ENCODE results near the gene CEP57. TPM values are rescaled to one million over a fixed set of nuclear protein-coding genes. Genes with fewer than 3 reads are reported as not detected.

CEP57 gene
- total and polyA plus RNA-seq, 2 donors: 42.8 to 87.6 TPM

DNA sequence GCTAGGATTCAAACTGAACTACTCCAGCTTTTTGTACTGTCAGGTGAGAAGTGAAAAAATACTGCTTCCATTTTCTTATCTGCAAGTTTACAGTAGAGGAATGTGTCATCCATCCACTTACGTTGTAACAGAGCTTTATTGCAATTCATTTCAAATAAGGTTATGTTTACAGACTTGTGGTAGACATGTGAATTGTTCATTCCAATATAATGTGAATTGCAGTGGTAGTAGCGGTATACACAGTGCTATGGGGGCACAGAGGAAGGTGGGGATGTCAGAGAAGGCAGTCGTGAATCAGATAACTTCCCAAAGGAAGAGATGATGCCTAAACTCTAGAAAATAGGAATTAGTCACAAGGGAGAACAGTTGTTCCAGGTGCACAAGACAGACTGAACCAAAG lies 42.5 kb downstream of the CEP57 start:
- H3K9me3 ChIP-seq (ENCODE audit: control insufficient read depth in 2 of 2, insufficient read depth in 1 of 2, low read length in 1 of 2): no peaks in the 10 kb centered on the region
- H3K36me3 ChIP-seq (ENCODE audit: control insufficient read depth in 2 of 2, insufficient read depth in 2 of 2, low read length in 1 of 2): peaks cover 13 to 71% of the 10 kb centered on the region in 2 donors
- no peak overlapping the region for H3K4me3 ChIP-seq (ENCODE audit: low read length in 2 of 2)
- no peak overlapping the region for H3K27ac ChIP-seq (ENCODE audit: low read depth in 1 of 2, low read length in 1 of 2)
- 99% methylated on average over 3 of the region's 3 CpGs for WGBS
- H3K27me3 ChIP-seq (ENCODE audit: control insufficient read depth in 2 of 2, insufficient read depth in 1 of 2, low read length in 1 of 2): no peaks in the 10 kb centered on the region
- no peak for DNase-seq (ENCODE audit: low read depth in 6 of 9, low spot score in 9 of 9)
- no peaks in the 10 kb centered on the region for H3K4me1 ChIP-seq (ENCODE audit: control insufficient read depth in 2 of 2, insufficient read depth in 2 of 2, low read length in 2 of 2)

DNA sequence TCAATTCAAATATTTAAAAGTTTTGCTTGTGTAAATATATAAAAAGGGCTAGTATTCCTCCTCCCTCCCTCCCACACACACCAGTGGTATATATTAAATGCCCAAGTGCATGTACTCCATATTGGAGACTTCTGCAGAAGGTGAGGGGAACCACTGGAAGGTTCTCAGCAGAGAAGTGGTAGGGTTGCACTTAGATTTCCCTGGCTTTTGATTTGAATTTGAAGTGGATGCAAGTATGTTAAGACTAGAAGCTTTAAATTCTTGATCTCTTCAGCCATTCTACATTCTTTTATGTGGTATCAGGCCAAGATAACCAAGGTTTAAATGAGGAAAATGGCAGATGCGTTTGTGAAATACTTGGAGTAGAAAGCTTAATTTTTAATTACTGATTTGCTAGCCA lies 43.1 kb downstream of the CEP57 start:
- H3K36me3 ChIP-seq (ENCODE audit: control insufficient read depth in 2 of 2, insufficient read depth in 2 of 2, low read length in 1 of 2): peaks cover 12 to 71% of the 10 kb centered on the region in 2 donors
- WGBS: 43% methylated on average over 1 of the region's 1 CpG
- H3K9me3 ChIP-seq (ENCODE audit: control insufficient read depth in 2 of 2, insufficient read depth in 1 of 2, low read length in 1 of 2): no peaks in the 10 kb centered on the region

DNA sequence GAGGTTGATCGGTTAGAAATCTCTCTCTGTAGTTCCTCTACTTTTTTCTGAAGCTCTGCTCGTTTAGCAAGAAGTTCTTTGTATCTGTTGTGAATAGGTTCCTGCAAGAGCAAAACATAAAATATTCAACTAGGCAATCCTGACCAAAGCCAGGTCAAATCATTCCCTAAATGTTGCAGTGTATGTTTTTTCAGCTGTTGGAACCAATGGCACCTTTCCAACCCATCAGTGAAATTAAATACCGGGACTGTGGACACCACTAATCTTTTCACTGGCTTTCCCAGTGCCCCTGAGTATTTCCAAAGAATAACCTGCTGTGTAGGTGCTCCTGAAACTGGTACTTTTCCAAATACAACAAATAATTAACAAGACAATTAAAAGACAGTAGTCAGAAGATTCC lies 45.1 kb downstream of the CEP57 start:
- no peak for DNase-seq (ENCODE audit: low read depth in 6 of 9, low spot score in 9 of 9)
- no peak overlapping the region for H3K4me3 ChIP-seq (ENCODE audit: low read length in 2 of 2)
- WGBS: 83% methylated on average over 3 of the region's 3 CpGs
- H3K27ac ChIP-seq (ENCODE audit: low read depth in 1 of 2, low read length in 1 of 2): no peak overlapping the region
- H3K36me3 ChIP-seq (ENCODE audit: control insufficient read depth in 2 of 2, insufficient read depth in 2 of 2, low read length in 1 of 2): peaks cover 8 to 75% of the 10 kb centered on the region in 2 donors
- H3K9me3 ChIP-seq (ENCODE audit: control insufficient read depth in 2 of 2, insufficient read depth in 1 of 2, low read length in 1 of 2): no peaks in the 10 kb centered on the region
- no peaks in the 10 kb centered on the region for H3K27me3 ChIP-seq (ENCODE audit: control insufficient read depth in 2 of 2, insufficient read depth in 1 of 2, low read length in 1 of 2)
- no peaks in the 10 kb centered on the region for H3K4me1 ChIP-seq (ENCODE audit: control insufficient read depth in 2 of 2, insufficient read depth in 2 of 2, low read length in 2 of 2)

More for the DNA sequence above, 43.1 kb downstream of the CEP57 start:
- Histone ChIP-seq H3K4me1 (ENCODE audit: control insufficient read depth in 2 of 2, insufficient read depth in 2 of 2, low read length in 2 of 2) (no peaks in the 10 kb centered on the region), H3K27me3 (ENCODE audit: control insufficient read depth in 2 of 2, insufficient read depth in 1 of 2, low read length in 1 of 2) (no peaks in the 10 kb centered on the region), H3K27ac (ENCODE audit: low read depth in 1 of 2, low read length in 1 of 2) (no peak overlapping the region), H3K4me3 (ENCODE audit: low read length in 2 of 2) (no peak overlapping the region)
- DNase-seq (ENCODE audit: low read depth in 6 of 9, low spot score in 9 of 9): no peak

DNA sequence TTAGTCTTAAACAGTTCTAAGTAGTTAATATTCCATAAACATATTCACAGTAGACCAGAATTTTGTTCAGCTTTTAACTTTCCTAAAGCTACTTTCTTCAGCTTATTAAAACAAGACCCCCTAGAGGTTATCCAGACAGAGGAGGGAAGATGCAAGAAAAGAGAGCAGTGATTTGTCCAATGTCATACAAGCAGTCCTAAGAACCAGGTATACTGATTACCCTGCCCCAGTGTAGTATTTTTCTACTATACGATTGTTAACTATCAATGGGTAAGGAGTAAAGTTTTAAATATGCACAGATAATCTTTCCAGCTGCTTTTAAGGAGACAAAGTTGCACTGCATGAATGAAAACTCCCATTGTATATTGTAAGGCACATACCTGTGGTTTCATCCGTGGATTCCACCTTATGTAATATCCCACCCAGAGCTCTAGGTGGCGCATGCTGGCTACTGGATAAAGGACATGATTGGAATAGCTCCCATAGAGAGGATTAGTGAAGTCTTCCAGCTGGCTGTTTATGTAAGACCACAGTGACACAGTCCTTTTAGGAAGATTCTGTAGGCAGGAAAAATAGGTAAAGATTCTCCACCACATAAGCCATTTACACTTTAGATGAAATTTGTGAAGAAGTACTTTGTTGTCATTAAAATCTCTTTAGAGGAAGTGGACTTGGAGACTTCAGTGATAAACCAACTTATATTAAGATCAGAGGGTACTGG lies 45.6 kb downstream of the CEP57 start:
- Histone ChIP-seq H3K36me3 (ENCODE audit: control insufficient read depth in 2 of 2, insufficient read depth in 2 of 2, low read length in 1 of 2) (peaks cover 8 to 74% of the 10 kb centered on the region in 2 donors), H3K27me3 (ENCODE audit: control insufficient read depth in 2 of 2, insufficient read depth in 1 of 2, low read length in 1 of 2) (no peaks in the 10 kb centered on the region), H3K4me3 (ENCODE audit: low read length in 2 of 2) (no peak overlapping the region), H3K4me1 (ENCODE audit: control insufficient read depth in 2 of 2, insufficient read depth in 2 of 2, low read length in 2 of 2) (no peaks in the 10 kb centered on the region), H3K27ac (ENCODE audit: low read depth in 1 of 2, low read length in 1 of 2) (no peak overlapping the region), H3K9me3 (ENCODE audit: control insufficient read depth in 2 of 2, insufficient read depth in 1 of 2, low read length in 1 of 2) (no peaks in the 10 kb centered on the region)
- WGBS: 51% methylated on average over 3 of the region's 3 CpGs
- peak; percentile 6 to 70 (median 34) for DNase-seq (ENCODE audit: low read depth in 6 of 9, low spot score in 9 of 9)

DNA sequence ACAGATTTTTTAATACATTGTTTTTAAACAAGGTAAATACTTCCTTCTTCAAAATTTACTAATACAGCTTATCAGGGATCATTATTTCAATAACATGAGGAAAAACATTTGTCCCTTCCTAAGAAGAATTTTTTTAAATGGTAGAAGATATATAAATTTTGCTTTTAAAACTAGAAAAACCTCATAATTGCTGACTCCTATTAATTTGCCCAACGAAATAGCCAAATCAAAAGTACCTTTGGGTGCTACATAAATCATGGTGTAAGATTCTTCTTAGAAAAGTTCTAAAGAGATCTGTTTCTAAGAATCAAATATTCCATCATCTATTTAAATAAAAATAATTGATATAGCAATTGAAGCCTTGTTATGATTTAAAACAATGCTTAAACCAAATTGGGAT lies 54.9 kb downstream of the CEP57 start:
- no peaks in the 10 kb centered on the region for H3K27me3 ChIP-seq (ENCODE audit: control insufficient read depth in 2 of 2, insufficient read depth in 1 of 2, low read length in 1 of 2)
- H3K27ac ChIP-seq (ENCODE audit: low read depth in 1 of 2, low read length in 1 of 2): no peak overlapping the region
- no peaks in the 10 kb centered on the region for H3K9me3 ChIP-seq (ENCODE audit: control insufficient read depth in 2 of 2, insufficient read depth in 1 of 2, low read length in 1 of 2)
- WGBS: 97% methylated on average over 1 of the region's 1 CpG
- no peak overlapping the region for H3K4me3 ChIP-seq (ENCODE audit: low read length in 2 of 2)
- no peaks in the 10 kb centered on the region for H3K4me1 ChIP-seq (ENCODE audit: control insufficient read depth in 2 of 2, insufficient read depth in 2 of 2, low read length in 2 of 2)
- no peak for DNase-seq (ENCODE audit: low read depth in 6 of 9, low spot score in 9 of 9)
- H3K36me3 ChIP-seq (ENCODE audit: control insufficient read depth in 2 of 2, insufficient read depth in 2 of 2, low read length in 1 of 2): peaks cover 18 to 54% of the 10 kb centered on the region in 2 donors

DNA sequence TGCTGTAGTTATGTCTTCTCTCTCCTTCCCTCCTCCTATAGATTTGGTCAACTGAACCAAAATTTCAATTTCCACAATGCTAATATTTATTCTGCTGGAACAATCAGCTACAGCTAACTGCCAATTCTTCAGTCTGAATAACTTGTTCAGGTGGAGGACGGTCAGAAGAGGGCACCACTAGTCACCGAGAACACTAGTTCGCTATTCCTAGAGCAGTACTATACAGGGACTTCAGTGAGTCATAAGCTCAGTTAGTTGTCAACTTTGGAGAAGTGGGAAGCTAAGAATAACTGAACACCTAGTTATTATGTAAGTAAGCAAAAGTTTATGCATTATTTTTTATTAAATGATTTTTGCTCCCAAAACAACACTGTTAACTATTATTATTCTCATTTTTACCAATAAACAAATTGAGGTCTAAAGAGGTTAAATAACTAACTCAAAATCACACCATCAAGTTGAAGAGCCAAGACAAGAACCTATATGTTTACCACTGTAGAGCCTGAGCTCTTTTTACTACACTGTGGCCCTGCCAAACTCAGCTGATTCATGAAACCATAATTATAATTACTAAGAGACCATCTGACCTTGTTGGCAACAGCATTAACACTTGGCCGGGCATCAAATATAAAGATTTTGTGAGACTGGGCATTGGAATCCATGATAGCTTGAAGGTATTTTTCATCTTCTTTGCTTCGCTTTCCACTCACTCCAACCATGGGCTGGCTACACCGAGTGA lies 59.0 kb downstream of the CEP57 start:
- peaks cover 11 to 36% of the 10 kb centered on the region in 2 donors for H3K36me3 ChIP-seq (ENCODE audit: control insufficient read depth in 2 of 2, insufficient read depth in 2 of 2, low read length in 1 of 2)
- 92% methylated on average over 6 of the region's 6 CpGs for WGBS
- H3K4me1 ChIP-seq (ENCODE audit: control insufficient read depth in 2 of 2, insufficient read depth in 2 of 2, low read length in 2 of 2): no peaks in the 10 kb centered on the region
- H3K9me3 ChIP-seq (ENCODE audit: control insufficient read depth in 2 of 2, insufficient read depth in 1 of 2, low read length in 1 of 2): no peaks in the 10 kb centered on the region
- H3K4me3 ChIP-seq (ENCODE audit: low read length in 2 of 2): no peak overlapping the region
- no peak overlapping the region for H3K27ac ChIP-seq (ENCODE audit: low read depth in 1 of 2, low read length in 1 of 2)
- no peaks in the 10 kb centered on the region for H3K27me3 ChIP-seq (ENCODE audit: control insufficient read depth in 2 of 2, insufficient read depth in 1 of 2, low read length in 1 of 2)
- peak in 2 of 9 donors; percentile 17 to 33 for DNase-seq (ENCODE audit: low read depth in 6 of 9, low spot score in 9 of 9)

DNA sequence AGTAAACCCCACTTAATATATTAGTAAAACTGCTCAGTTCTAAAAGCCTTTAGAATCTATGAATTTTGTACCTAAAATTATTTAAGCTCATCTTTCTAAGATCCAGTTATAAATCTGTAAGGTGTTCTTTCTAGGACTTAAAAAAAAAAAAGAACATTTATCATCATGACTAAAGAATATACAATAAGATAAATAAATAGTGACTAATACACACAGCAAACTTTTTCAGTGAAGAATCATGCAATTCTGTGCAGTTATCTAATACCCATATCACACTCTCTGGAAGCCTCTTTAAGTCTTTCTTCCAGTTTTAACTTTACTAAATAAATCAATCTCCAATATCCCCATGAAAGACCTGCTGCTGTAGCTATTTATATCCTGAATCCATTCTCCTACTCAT lies 59.8 kb downstream of the CEP57 start:
- DNase-seq (ENCODE audit: low read depth in 6 of 9, low spot score in 9 of 9): no peak
- peaks cover 3 to 28% of the 10 kb centered on the region in 2 donors for H3K36me3 ChIP-seq (ENCODE audit: control insufficient read depth in 2 of 2, insufficient read depth in 2 of 2, low read length in 1 of 2)
- H3K27me3 ChIP-seq (ENCODE audit: control insufficient read depth in 2 of 2, insufficient read depth in 1 of 2, low read length in 1 of 2): no peaks in the 10 kb centered on the region
- no peak overlapping the region for H3K27ac ChIP-seq (ENCODE audit: low read depth in 1 of 2, low read length in 1 of 2)
- no peak overlapping the region for H3K4me3 ChIP-seq (ENCODE audit: low read length in 2 of 2)
- no peaks in the 10 kb centered on the region for H3K4me1 ChIP-seq (ENCODE audit: control insufficient read depth in 2 of 2, insufficient read depth in 2 of 2, low read length in 2 of 2)
- no peaks in the 10 kb centered on the region for H3K9me3 ChIP-seq (ENCODE audit: control insufficient read depth in 2 of 2, insufficient read depth in 1 of 2, low read length in 1 of 2)

DNA sequence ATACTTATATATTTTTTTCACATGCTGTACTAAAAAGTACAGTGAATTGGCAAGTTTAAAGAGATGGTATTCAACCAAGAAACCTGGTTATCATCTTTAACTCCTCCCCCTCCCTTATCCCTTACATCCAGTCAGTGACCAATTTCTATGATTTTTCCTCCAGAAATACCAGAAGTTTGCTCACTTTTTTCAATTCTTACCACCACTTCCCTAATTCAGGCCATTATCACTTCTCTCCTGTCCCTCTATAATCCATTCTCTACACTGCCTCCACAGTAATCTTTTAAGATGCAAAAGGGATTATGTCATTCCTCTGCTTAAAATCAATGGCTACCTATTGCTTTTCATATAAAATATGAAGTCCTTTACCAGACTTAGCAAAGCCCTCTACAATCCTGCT lies 62.8 kb downstream of the CEP57 start:
- H3K4me3 ChIP-seq (ENCODE audit: low read length in 2 of 2): no peak overlapping the region
- H3K27me3 ChIP-seq (ENCODE audit: control insufficient read depth in 2 of 2, insufficient read depth in 1 of 2, low read length in 1 of 2): no peaks in the 10 kb centered on the region
- no peaks in the 10 kb centered on the region for H3K9me3 ChIP-seq (ENCODE audit: control insufficient read depth in 2 of 2, insufficient read depth in 1 of 2, low read length in 1 of 2)
- H3K36me3 ChIP-seq (ENCODE audit: control insufficient read depth in 2 of 2, insufficient read depth in 2 of 2, low read length in 1 of 2): peaks cover 0 to 23% of the 10 kb centered on the region in 2 donors
- H3K27ac ChIP-seq (ENCODE audit: low read depth in 1 of 2, low read length in 1 of 2): no peak overlapping the region
- no peak for DNase-seq (ENCODE audit: low read depth in 6 of 9, low spot score in 9 of 9)
- no peaks in the 10 kb centered on the region for H3K4me1 ChIP-seq (ENCODE audit: control insufficient read depth in 2 of 2, insufficient read depth in 2 of 2, low read length in 2 of 2)

DNA sequence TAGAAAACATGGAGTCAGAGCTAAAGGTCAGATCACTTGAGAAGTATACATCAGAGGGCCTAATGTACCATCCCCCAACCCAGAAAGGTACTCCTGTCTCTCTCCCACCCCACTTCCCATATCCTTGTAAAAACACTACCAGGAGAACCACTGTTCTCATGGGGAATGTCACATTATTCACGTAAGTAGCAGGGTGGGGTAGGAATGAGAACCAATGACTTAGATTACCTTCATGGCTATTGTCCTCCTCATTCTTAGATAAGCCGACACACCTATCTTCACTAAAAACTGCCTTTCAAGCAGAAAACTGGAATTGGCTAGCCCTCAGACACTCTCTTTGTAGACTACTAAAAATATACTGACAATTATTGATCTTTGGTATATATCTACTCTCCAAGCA lies 63.6 kb downstream of the CEP57 start:
- no peak overlapping the region for H3K27ac ChIP-seq (ENCODE audit: low read depth in 1 of 2, low read length in 1 of 2)
- 98% methylated on average over 2 of the region's 2 CpGs for WGBS
- H3K36me3 ChIP-seq (ENCODE audit: control insufficient read depth in 2 of 2, insufficient read depth in 2 of 2, low read length in 1 of 2): peaks cover 0 to 22% of the 10 kb centered on the region in 2 donors
- no peaks in the 10 kb centered on the region for H3K9me3 ChIP-seq (ENCODE audit: control insufficient read depth in 2 of 2, insufficient read depth in 1 of 2, low read length in 1 of 2)
- H3K27me3 ChIP-seq (ENCODE audit: control insufficient read depth in 2 of 2, insufficient read depth in 1 of 2, low read length in 1 of 2): no peaks in the 10 kb centered on the region
- no peaks in the 10 kb centered on the region for H3K4me1 ChIP-seq (ENCODE audit: control insufficient read depth in 2 of 2, insufficient read depth in 2 of 2, low read length in 2 of 2)
- H3K4me3 ChIP-seq (ENCODE audit: low read length in 2 of 2): no peak overlapping the region
- DNase-seq (ENCODE audit: low read depth in 6 of 9, low spot score in 9 of 9): no peak
